ENCODE data around the gene ANO4.

GRCh38 chr12:100995201-100995600 is 200.6 kb downstream of the ANO4 start:
- TF ChIP-seq CTCF (conservative IDR thresholded peaks at IDR 0.05; ENCODE audit: low read length) (no peak), EZH2phosphoT487 (IDR thresholded peaks at IDR 0.05; ENCODE audit: borderline replicate concordance) (no peak)
